NOMO-1 (cell line): Measurements from ENCODE around the gene PITPNB.

ENCODE experiments used
- DNase-seq, 2 experiments: peaks; one replicate each; lab custom pipeline; 2025; ENCODE audit not compliant: unreplicated experiment in 2 of 2; lab: John Stamatoyannopoulos, UW

The PITPNB gene

DNA sequence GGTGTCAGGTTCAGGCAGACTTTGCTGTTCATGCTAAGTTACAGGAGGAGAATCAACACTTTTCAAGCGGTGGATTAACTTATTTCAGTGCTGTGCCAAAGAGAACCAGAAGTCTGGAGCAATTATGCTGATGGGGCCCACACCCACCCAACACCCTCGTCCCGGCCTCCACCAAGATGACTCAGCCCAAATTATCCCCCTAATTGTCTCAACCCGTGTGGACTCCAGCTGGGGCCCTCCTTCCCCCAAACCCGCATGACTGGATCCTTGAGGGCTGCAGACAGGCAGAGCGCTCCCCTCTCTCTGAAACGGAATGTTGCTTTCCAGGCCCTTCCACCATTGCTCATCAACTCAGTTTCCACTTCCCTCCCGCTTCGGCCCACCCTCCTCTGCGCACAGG is 82.9 kb downstream of the PITPNB start:
- DNase-seq, result peak; percentile 81 to 84

DNA sequence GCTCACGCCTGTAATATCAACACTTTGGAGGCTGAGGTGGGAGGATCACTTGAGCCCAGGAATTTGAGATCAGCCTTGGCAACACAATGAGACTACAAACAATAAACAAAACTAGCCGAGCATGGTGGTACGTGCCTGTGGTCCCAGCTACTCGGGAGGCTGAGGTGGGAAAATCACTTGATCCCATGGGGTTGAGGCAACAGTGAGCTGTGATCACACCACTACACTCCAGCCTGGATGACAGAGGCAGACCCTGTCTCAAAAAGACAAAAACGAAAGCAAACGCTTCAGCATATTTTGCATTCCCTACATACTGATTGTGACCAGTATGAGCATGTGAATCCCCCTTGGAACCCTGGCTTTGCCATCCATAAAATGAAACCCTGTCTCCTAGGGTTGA is 83.6 kb downstream of the PITPNB start:
- no peak for DNase-seq

GRCh38 chr22:27834364-27835185 is 84.5 kb downstream of the PITPNB start:
- no peak for DNase-seq

DNA sequence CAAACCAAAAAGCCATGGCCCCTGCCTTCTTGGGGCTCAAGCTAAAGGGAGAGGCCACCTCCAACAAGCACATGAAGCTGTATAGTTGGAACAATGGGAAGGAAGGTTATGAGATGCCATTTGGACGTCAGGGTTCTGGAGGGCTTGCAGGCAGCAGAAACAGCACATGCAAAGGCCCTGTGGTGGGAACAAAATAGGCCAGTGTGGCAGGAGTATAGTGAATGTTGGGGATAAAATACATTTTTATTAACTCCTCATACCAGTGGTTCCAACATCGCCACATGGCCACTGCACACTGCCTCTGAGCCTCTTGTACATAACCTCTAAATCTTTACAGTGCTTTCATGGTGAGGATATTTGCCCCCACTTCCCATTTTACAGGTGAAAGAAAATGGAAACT is 85.3 kb downstream of the PITPNB start:
- DNase-seq, result no peak

DNA sequence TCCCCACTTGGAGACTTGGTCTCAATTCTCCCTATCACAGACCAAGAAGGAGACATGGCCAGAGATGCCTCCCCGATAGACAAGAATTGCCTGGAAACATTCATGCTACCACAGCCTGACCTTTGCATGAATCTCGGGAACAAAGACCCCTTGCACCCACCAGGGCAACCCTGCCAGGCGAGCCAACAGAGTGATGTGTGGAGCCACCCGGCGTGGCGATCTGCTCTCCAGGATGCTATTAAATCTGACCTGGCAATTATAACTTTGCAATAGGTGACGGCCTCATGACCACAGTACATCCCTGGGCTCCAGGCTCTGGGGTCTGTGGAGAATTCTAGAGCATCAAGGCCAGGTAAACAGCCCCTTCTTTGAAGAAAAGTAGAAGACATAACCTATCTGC is 86.5 kb downstream of the PITPNB start:
- no peak for DNase-seq

GRCh38 chr22:27829620-27830019 is 89.4 kb downstream of the PITPNB start:
- DNase-seq, result no peak

DNA sequence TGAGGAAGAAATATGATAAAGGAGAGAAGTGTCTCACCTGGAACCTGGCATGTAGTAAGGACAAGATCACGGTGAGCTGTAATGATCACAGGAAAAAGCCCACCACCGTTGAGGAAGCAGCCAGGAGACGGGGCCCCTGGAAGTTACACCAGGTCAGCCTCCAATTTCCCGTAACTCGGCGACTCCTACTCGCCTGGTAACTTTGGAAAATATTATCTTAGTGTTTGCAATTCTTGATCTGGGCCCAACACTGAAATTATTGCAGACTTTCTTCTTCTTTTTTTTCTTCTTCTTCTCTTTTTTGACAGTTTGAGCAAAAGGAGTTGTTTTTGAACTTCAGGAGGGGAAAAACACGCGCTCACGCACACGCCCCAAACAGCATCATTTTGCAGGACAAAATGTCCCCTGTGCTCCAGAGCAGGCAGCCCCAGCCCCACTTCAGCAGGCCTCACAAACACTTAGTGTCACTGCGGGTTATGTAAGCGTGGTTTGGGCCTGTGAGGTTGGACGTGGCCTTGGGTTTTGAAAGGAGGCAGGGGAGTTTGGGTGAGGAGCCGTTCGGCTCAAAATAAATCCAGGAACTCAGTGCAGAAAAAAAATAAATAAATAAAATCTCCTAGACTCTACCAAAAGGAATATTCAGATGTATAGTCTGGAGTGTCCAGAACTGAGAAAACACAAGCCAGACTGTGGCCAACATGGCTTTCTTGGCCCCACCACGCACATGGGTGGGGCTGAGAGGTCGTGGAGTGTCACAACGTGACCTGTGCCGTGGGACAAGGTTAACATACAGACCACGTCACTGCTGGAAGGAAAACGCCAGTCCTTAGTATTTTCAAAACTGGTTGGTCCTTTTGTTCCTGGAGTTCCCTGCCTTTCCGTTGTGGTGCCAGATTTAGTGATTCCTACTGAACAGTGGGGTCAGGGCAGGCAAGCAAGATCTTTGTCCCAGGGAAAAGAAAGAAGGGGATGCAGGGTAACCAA is 91.2 kb downstream of the PITPNB start:
- DNase-seq, result no peak

DNA sequence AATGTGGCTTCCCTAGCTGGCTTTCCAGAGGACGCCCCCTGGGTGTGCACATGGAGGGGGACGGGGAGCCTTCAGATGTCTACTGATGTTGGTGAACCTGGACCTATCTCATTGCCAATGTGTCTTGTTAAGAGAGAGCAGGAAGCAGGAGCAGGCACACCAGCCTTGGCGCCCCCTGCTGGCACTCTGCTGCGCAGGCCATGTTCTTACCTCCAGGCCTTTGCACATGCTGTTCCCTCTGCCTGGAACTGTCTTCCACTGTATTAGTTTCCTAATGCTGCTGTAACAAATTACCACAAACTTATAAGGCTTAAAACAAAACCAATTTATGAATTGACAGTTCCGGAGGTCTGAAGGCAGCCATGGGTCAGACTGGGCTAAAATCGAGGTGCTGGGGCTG is 93.9 kb downstream of the PITPNB start:
- DNase-seq, result no peak

- DNase-seq, result no peak
These were observed 95.8 kb downstream of the PITPNB start for GRCh38 chr22:27823221-27823620.

DNA sequence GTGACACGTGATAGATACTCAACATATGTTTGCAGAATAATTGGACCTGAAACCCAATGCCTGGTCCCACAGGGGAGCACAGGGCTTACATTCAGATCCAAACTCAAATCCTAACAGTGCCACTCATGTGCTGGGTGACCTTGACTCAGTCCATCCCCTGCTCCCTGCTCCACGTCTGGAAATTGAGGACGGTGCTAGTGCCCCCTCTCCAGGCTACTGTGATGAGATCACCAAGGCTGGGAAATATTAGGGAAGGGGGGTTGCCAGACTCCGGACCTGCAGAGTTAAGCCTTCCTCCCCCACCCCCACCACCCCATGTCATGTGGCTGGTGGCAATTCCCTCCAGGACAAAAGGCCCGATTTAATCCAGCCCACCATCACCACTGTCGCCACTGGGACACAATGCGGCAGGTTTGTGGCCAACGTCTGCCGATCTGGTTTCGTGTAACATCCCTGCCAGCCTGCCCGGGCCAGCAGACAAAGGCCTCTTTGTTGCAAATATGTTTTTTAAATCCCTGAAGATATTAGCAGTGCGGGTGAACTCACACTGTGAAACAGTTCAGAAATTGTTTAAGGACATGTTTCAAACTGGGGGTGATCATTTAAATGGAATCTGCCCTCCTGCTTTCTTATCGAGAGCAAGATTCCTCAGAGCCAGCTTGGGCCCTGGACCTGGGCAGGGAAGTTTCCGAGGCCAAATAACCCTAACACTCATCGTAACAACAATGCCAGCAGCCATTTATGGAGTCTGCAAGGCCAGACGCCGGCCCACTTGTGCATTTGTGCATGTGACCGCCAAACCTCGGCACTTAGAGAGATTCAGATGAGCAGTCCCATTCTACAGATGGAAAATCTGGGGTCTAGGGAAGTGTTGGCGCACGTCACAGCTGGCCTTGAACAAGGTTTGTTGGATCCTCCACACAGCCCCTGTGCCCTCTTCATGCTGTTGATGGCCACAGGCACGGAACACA is 97.9 kb downstream of the PITPNB start:
- DNase-seq, result no peak

- no peak for DNase-seq
These were observed 102.5 kb downstream of the PITPNB start for GRCh38 chr22:27816552-27816951.

DNA sequence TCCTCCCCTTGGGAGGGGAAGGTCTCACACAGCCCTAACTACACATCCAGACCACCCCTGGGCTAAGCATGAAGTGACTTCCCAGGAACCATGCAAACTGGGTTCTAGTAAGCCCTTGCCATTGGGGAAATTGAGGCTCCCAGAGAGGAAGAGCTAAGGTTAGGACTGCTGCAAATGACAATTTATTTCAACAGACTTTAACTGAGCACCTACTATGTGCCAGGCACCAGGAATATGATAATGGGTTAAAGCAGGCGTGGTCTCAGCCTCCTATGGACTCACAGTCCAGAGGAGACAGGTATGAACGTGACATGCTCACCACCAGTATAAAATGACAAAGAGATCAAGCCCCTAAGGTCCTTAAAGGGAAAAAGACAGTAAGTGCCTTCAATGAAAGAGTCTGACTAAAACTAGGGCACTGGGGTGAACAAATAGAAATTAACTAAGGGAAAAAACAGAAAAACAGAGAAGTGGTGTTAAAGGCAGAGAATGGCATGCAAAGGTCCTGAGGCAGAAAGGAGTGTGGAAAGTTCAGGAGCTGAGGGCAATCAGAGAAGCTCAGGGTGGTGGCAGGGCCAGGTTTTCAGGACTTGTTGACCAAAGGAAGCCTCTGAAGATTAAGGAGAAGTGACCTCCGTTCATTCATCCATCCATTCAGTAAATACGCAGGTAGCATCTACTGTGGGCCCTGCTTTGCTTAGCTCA is 103.1 kb downstream of the PITPNB start:
- no peak for DNase-seq

GRCh38 chr22:27814993-27815392 is 104.1 kb downstream of the PITPNB start:
- DNase-seq, result no peak

DNA sequence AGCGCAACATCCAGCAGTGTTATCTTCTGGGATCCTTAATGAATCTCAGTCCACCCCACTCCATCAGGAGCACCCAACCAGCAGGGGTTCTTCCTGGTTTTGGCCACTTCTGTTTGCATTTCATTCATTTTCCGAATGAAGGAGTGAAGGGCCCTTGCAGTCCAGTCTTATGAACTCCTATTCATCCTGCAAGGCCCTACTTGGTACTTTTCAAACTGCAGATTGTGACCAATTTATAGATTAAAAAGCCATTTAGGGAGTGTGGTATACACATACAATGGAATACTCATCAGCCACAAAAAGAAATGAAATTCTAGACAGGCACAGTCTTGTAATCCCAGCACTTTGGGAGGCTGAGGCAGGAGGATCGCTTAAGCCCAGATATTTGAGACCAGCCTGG is 107.3 kb downstream of the PITPNB start:
- no peak for DNase-seq

DNA sequence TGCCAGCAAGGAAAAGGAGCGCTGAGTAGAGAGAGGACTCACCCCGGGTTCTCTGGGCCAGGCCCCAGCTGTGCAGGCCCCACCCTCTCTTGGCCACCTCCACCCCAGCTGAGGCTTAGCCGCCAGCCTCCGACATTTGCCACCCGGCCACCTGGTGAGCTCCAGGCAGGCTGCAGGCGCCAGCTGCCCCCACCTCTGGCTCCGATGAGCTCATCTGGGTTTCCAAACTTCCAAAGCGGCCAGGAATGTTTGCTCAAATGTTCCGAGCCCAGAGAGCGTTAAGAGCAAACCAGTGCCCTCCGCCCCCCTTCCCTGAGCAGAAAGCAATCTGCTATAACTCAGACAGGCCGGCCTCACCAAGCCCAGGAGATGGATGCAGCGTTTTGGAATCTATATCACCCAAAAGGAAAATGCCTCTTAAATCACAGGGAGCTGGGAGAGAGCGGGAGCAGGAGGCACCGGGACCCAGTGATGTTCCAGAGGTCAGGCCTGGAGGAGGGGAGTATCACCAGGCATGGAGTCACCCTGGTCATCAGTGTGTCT is 108.4 kb downstream of the PITPNB start:
- DNase-seq, result no peak

DNA sequence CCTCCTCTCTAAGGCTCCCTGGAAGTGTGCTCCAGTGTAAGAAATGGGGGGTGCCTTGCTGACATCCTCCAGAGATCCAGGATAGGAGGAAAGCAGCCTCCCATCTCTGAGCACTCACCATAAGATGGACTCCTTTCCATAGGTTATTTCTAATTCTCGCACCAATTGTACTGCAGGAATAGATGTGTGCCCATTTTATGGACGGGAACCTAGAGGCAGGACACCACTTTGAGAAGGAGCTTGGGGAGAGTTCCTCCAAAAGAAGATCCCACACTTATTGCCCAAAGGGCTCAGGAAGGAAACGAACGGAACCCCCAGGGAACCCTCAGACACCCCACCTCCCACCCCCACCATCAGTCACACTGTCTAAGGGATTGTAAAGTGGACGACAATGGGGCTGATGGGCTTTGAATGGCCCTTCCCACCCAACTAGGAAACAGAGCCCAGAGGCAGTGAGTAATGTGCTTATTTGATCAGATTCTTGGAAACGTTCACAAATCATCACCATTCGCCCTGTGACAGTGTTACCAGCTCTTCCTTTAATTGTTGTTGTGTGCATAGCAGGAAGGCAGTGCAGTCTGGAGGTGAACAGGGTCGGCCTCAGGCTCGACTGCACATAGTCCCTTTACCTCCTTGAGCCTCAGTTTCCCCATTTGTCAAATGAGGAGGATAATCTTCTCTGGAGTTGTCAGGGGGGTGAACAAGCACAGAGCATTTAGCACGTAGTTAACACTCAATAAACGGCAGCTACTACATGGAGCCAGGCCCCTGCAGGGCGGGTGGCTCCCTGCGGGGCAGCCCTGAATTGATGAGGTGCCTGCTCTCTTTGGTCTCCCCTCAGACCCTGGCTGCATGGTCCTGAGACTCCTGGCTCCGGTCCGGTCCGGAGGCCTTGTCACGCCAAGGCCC is 109.1 kb downstream of the PITPNB start:
- no peak for DNase-seq

DNA sequence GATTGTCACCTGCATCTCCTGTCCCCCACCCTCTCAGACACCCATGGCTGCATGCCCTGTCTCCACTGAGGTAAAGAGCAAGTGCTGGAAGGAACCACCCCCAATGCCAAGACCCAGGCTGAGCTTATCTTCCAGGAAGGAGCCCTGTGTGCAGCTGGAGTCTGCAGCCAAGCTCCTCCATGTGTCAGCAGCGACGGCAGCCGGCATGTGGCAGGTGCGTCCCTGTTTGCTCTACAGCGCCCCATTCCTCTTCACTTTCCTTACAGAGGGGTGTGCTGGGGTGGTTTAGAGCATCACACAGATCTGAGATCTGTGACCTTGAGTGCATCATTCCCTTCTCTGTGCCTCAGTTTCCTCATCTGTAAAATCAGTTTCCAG is 109.8 kb downstream of the PITPNB start:
- no peak for DNase-seq

- no peak for DNase-seq
These were observed 110.4 kb downstream of the PITPNB start for GRCh38 chr22:27808451-27809225.
